Gastrocnemius medialis (tissue), 4 donors: ENCODE measurements around the gene LIG4. TPM values are rescaled to one million over a fixed set of nuclear protein-coding genes. Genes with fewer than 3 reads are reported as not detected.
"Not testable (repeated sequence)": the region's sequence is repeated elsewhere in the genome, so short reads cannot be mapped to it uniquely, and the experiment has no call there.

Experiments
- ATAC-seq, 2 donors: fragments of 150-250 bp; one replicate each; pipeline ENCODE4 v1.9.1; 2016
- DNase-seq, 2 donors: peaks; one replicate each; pipeline ENCODE4 v3.0.0-alpha.2; 2019
- H3K27ac ChIP-seq, 4 donors: fragments of 200-600 bp; sonication (generic); 1 replicate in 1 of 4; 2 replicates in 3 of 4; pipeline ENCODE4 v1.5.1; 2016 to 2018; ENCODE audit warnings: mild to moderate bottlenecking in 2 of 4, moderate library complexity in 1 of 4
- H3K27me3 ChIP-seq, 3 donors: fragments of 200-600 bp; sonication (generic) in 2 of 3; 1 replicate in 1 of 3; 2 replicates in 2 of 3; pipeline versions ENCODE4 v1.5.1 to v1.6.0; 2016 to 2019; ENCODE audit warnings: mild to moderate bottlenecking in 1 of 3, moderate library complexity in 1 of 3
- H3K36me3 ChIP-seq, 2 donors: fragments of 200-600 bp; sonication (generic) in 1 of 2; one replicate each; pipeline ENCODE4 v1.5.1; 2017 to 2018
- H3K4me1 ChIP-seq, 2 donors: fragments of 200-600 bp; sonication (generic) in 1 of 2; one replicate each; pipeline ENCODE4 v1.5.1; 2016 to 2017; ENCODE audit warnings: mild to moderate bottlenecking in 2 of 2
- H3K4me3 ChIP-seq, 4 donors: fragments of 200-600 bp; sonication (generic) in 3 of 4; 1 replicate in 1 of 4; 2 replicates in 3 of 4; pipeline ENCODE4 v1.5.1; 2016 to 2019; ENCODE audit warnings: mild to moderate bottlenecking in 2 of 4
- H3K9me3 ChIP-seq, 3 donors: fragments of 200-600 bp; sonication (generic) in 2 of 3; 1 replicate in 1 of 3; 2 replicates in 2 of 3; pipeline ENCODE4 v1.5.1; 2016 to 2019
- POLR2A ChIP-seq, 2 donors: fragments of 450-650 bp; IDR thresholded peaks; one replicate each; pipeline ENCODE4 v1.6.1; 2017; ENCODE audit warnings: antibody characterized with exemption in 2 of 2, mild to moderate bottlenecking in 2 of 2, moderate library complexity in 2 of 2
- in situ Hi-C, 4 donors: fragments of 200-750 bp; cut with MboI; loops; one replicate each; pipeline versions ENCODE4 v1.15.0 to v1.8.0; 2017; ENCODE audit warnings: low sequenced_read_pairs in 4 of 4
- intact Hi-C: fragments of 100-400 bp; cut with DNase I; formaldehyde crosslinking; loops from one replicate; pipeline ENCODE4 v1.15.1; 2023; ENCODE audit warnings: low total_unique reads
- total RNA-seq, 4 donors: library from RNA; depleted of rRNA; stranded (reverse); fragments of >200 nt; gene quantifications; one replicate each; pipeline versions ENCODE4 v1.1.0 to v1.2.3, GENCODE V29; 2016
- TF ChIP-seq, protein P1 (sequence below), 5 experiments: fragments of 450-650 bp in 3 of 5; fragments of 200-600 bp in 2 of 5; sonication (generic) in 2 of 5; IDR thresholded peaks in 4 of 5; conservative IDR thresholded peaks in 1 of 5; 1 replicate in 4 of 5; 2 replicates in 1 of 5; pipeline ENCODE4 v1.5.1; 2016 to 2019; ENCODE audit warnings: antibody characterized with exemption in 5 of 5, mild to moderate bottlenecking in 3 of 5, moderate library complexity in 3 of 5

LIG4 gene
- total RNA-seq, 4 donors from 2014 or later = 5.6 to 12.4 (median 11.3) TPM

- no peaks in the 10 kb centered on the region for H3K9me3 ChIP-seq
- no peak for ATAC-seq
- H3K4me3 ChIP-seq = no peak overlapping the region
- DNase-seq = no peak
- TF ChIP-seq, protein P1, sequence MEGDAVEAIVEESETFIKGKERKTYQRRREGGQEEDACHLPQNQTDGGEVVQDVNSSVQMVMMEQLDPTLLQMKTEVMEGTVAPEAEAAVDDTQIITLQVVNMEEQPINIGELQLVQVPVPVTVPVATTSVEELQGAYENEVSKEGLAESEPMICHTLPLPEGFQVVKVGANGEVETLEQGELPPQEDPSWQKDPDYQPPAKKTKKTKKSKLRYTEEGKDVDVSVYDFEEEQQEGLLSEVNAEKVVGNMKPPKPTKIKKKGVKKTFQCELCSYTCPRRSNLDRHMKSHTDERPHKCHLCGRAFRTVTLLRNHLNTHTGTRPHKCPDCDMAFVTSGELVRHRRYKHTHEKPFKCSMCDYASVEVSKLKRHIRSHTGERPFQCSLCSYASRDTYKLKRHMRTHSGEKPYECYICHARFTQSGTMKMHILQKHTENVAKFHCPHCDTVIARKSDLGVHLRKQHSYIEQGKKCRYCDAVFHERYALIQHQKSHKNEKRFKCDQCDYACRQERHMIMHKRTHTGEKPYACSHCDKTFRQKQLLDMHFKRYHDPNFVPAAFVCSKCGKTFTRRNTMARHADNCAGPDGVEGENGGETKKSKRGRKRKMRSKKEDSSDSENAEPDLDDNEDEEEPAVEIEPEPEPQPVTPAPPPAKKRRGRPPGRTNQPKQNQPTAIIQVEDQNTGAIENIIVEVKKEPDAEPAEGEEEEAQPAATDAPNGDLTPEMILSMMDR (IDR thresholded peaks at IDR 0.05 in 4 of 5, conservative IDR thresholded peaks at IDR 0.05 in 1 of 5) = no peak
- no peak for TF ChIP-seq POLR2A (IDR thresholded peaks at IDR 0.05)
- H3K27me3 ChIP-seq = no peaks in the 10 kb centered on the region
- no peak overlapping the region for H3K27ac ChIP-seq
- H3K36me3 ChIP-seq = no peaks in the 10 kb centered on the region
- H3K4me1 ChIP-seq = peaks cover 36 to 44% of the 10 kb centered on the region in 2 donors
- intact Hi-C loops (no loop called here), in situ Hi-C loops (loop anchor here in 1 of 4 donors (25.0 kb wide), 2 partner anchors 1563 to 1662 kb away; partner anchors contain the start of genes ARGLU1 and IRS2)
Observed at GRCh38 chr13:108223687-108224503, 8.6 kb upstream of the LIG4 start.

DNA sequence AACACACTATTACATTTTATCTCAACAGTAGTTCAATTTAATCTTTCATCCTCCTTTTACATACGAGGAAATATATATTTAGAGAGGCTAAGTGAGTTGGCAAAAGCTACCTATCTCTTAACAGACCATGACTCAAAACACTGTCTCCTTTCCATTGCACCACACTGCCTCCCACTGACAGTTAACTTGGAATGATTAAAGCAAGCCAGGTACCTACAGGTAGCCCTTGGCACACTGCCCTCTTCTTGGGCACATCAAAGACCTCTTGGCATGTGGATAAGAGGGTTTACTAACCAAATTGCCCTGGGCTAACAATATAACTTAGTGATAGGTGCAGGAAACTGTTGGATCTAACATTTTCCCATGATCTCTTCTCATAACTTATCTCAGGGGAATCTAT, 4.7 kb upstream of the LIG4 start:
- intact Hi-C loops (no loop called here), in situ Hi-C loops (loop anchor here in 1 of 4 donors (25.0 kb wide), 2 partner anchors 1567 to 1658 kb away; partner anchors contain the start of genes ARGLU1 and IRS2)
- Histone ChIP-seq H3K27me3 (no peaks in the 10 kb centered on the region), H3K4me1 (peaks cover 56 to 58% of the 10 kb centered on the region in 2 donors), H3K4me3 (peak overlapping the region in 3 of 4 donors; percentile 89 to 94 (median 91)), H3K9me3 (no peaks in the 10 kb centered on the region), H3K27ac (peak overlapping the region; percentile 83 to 97 (median 92)), H3K36me3 (no peaks in the 10 kb centered on the region)
- TF ChIP-seq, protein P1 (IDR thresholded peaks at IDR 0.05 in 4 of 5, conservative IDR thresholded peaks at IDR 0.05 in 1 of 5) = no peak
- TF ChIP-seq POLR2A (IDR thresholded peaks at IDR 0.05) = no peak
- no peak for ATAC-seq
- DNase-seq = no peak

DNA sequence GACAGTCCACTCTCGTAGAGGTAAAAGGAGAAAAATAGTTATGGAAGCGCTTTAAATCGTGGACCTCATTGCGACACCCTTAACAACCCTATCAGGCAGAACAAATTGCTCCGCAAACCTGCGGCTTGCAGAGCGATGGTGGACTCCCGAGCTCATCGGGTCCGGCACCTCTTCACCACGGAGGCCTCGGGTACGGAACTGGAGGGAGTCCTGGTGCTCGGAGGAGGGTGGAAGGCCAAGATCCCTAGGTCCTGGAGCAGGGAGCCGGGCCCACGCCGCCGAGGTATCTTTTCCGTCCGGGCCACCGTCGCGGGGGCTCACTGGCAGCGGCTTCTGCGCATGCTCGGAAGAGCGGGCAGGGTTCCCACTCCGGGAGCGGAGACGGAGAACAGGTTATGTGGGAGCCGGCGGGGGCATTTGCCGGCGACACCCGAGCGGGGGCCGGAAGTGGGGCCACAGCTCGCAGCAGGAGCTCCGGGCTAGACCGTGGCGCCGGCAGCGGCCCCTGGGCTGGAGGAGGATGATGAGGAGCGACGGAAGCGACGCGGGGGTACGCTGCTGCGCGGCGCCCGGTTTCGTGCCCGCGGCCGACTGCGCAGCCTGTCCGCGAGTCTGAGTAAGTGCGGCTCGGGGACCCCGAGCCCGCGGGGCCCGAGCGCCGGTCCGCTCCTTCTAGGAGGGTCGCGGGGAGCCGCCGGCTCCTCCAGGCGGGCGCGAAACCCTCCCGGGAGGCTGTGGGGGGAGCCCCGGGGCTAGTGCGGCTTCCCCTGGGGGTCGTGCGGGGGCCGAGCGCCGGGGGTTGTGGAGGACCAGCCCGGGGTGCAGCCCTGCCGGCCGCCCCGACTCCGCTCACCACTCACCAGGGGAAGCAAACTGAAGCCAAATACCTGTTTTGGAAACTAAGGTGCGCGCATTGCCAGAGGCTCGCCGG, 3.0 kb upstream of the LIG4 start, which contains the start of gene ABHD13:
Gene ABHD13 (plus strand): TSS at position 349 of the 931 bp plus-strand sequence. CDS start 10,827 bp downstream, outside the sequence.
- TF ChIP-seq POLR2A (IDR thresholded peaks at IDR 0.05) = peak; percentile 68 to 80
- TF ChIP-seq, protein P1 (IDR thresholded peaks at IDR 0.05 in 4 of 5, conservative IDR thresholded peaks at IDR 0.05 in 1 of 5) = peak in 1 of 5 experiments; percentile 3
- peak; percentile 71 to 86 for DNase-seq
- in situ Hi-C loops = loop anchor here in 1 of 4 donors (25.0 kb wide), 2 partner anchors 1569 to 1656 kb away; partner anchors contain the start of genes ARGLU1 and IRS2
- H3K27me3 ChIP-seq = no peaks in the 10 kb centered on the region
- no peaks in the 10 kb centered on the region for H3K36me3 ChIP-seq
- peak within 1 kb of the TSS; percentile 83 to 97 (median 92) for H3K27ac ChIP-seq
- H3K4me3 ChIP-seq = peak within 1 kb of the TSS; percentile 89 to 96 (median 92)
- peaks cover 52 to 55% of the 10 kb centered on the region in 2 donors for H3K4me1 ChIP-seq
- H3K9me3 ChIP-seq = no peaks in the 10 kb centered on the region
- ATAC-seq = peak; percentile 86 to 88
- intact Hi-C loops = loop anchor here (10.0 kb wide), 1 partner anchor 1566 kb away; the partner anchor contains the start of gene IRS2

DNA sequence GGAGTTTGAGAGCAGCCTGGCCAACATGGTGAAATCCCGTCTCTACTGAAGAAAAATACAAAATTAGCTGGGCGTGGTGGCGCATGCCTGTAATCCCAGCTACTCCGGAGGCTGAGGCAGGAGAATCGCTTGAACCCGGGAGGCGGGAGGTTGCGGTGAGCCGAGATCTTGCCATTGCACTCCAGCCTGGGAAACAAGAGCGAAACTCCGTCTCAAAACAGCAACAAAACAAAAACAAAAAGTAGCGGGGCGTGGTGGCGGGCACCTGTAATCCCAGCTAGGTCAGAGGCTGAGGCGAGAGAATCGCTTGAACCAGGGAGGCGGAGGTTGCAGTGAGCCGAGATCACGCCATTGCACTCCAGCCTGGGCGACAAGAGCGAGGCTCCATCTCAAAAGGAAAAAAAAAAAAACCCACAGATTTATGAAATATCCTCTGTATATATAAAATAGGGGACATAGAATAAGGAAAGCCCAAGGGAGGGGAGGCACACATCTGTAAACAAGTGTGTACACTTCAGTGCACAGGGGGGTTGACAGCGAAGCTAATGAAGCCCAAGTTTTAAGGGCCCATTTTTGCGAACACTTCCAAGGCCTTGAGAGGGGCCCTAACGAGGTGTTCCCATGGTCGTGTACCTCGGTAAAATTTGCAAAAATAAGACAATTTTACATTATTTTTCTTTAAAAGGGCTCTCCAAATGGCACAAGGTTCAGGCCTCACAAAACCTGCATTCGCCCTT, 2.1 kb upstream of the LIG4 start:
- DNase-seq, H3K36me3 ChIP-seq, H3K27me3 ChIP-seq, H3K9me3 ChIP-seq: not testable (repeated sequence)
- intact Hi-C loops = loop anchor here (10.0 kb wide), 1 partner anchor 1567 kb away; the partner anchor contains the start of gene IRS2
- peaks cover 48 to 51% of the 10 kb centered on the region in 2 donors for H3K4me1 ChIP-seq
- H3K4me3 ChIP-seq = peak overlapping the region; percentile 89 to 96 (median 92)
- peak overlapping the region; percentile 83 to 97 (median 92) for H3K27ac ChIP-seq
- in situ Hi-C loops = loop anchor here in 1 of 4 donors (25.0 kb wide), 2 partner anchors 1570 to 1655 kb away; partner anchors contain the start of genes ARGLU1 and IRS2
- peak in 1 of 2 donors; percentile 6 for ATAC-seq
